ENCODE data around the gene DES.
A peak's percentile ranks its signal among the peaks of the same experiment; 100 is the strongest.

DES gene

DNA sequence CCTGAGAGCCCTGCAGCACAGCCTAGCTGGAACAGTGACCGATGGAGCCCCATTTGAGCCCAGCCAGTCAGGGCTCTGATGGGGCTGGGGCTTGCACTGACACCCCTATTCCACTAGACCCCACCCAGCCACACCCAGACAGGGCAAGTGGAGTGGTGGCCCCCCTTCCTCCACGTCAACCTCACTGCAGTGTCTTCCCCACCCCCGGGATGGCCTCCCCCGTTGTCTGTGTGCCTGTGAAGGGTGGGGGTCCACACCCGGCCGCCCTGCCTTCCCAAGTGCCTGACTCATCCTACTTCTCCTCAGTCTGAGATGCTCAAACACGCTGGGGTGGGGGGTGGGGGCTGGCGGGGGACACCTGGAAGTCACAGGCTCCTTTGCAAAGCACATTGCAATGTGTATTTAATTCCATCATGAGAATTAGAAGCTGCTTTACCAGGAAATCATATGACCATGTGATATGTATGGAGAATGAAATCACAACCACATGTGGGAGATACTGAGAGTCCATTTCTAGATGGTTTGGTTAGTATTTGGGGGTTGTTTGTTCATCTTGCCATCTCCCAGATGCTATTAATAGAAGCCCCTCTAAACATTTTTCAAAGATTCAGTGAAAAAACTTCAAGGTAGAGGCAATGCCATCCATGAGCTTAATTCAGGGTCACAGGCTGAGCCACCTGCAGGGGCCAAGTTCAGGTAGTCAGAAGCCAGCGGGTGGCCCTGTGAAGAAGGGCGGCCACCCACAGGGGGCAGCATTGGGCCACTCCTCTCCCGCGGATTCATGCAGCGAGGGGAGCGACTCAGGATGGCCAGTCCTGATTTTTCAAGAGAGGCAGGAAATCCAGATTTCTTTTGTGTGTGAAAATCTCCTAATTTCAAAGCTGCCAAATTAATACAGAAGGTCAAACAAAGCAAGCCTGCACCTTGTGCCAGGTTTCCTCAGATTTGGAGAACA is 57.8 kb downstream of the DES start:
- peak; percentile 59 for DNase-seq
